ES-I3 (cell line): Measurements from ENCODE around the gene SIDT2.

Source experiments
- H3K36me3 ChIP-seq: 2 replicates; pipeline ENCODE4 v1.6.1; 2013; ENCODE audit warnings: mild to moderate bottlenecking, low read length, control low read depth, moderate library complexity; ENCODE audit not compliant: insufficient read depth
- H3K4me1 ChIP-seq: 2 replicates; pipeline ENCODE4 v1.6.1; 2013; ENCODE audit warnings: mild to moderate bottlenecking, control low read depth, low read length; ENCODE audit not compliant: insufficient read depth
- H3K9ac ChIP-seq: 2 replicates; pipeline ENCODE4 v1.6.1; 2013; ENCODE audit warnings: low read depth, mild to moderate bottlenecking, low read length, moderate library complexity
- H3K9me3 ChIP-seq: 2 replicates; pipeline ENCODE4 v1.6.1; 2013; ENCODE audit warnings: mild to moderate bottlenecking, low read length, moderate library complexity; ENCODE audit not compliant: control insufficient read depth, insufficient read depth

Gene SIDT2

GRCh38 chr11:117239295-117239694, 60.8 kb downstream of the SIDT2 start:
- Histone ChIP-seq H3K36me3 (peaks cover 3% of the 10 kb centered on the region), H3K9me3 (no peaks in the 10 kb centered on the region), H3K9ac (no peak overlapping the region), H3K4me1 (no peaks in the 10 kb centered on the region)
